22Rv1 (cell line): ENCODE data around the gene CDKN1B.

Experiments used
- ZFX ChIP-seq: fragments of 450-650 bp; IDR thresholded peaks from 2 replicates; pipeline ENCODE4 v1.6.1; 2017; ENCODE audit warnings: antibody characterized with exemption, borderline replicate concordance
- TF ChIP-seq, protein P1 (sequence below): fragments of 450-650 bp; IDR thresholded peaks from 2 replicates; pipeline ENCODE4 v1.5.1; 2017; ENCODE audit warnings: mild to moderate bottlenecking

DNA sequence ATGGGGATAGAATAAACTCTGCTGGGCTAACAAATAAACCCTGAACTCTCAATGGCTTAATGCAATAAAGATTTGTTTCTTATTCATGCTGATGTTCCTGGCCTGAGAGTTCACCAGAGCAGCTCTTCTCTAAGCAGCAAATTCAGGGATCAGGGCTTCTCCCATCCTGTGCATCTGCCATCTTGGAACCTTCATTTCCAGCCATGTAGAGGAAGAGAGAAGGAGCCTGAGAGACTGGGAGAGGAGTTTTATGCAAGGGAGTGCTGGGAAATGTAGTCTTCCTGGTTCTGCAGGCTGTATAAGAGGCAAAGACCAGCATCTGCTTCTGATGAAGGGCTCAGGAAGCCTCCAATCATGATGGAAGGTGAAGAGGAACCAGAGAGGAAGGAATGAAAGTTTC lies 47.7 kb downstream of the CDKN1B start:
- TF ChIP-seq, protein P1, sequence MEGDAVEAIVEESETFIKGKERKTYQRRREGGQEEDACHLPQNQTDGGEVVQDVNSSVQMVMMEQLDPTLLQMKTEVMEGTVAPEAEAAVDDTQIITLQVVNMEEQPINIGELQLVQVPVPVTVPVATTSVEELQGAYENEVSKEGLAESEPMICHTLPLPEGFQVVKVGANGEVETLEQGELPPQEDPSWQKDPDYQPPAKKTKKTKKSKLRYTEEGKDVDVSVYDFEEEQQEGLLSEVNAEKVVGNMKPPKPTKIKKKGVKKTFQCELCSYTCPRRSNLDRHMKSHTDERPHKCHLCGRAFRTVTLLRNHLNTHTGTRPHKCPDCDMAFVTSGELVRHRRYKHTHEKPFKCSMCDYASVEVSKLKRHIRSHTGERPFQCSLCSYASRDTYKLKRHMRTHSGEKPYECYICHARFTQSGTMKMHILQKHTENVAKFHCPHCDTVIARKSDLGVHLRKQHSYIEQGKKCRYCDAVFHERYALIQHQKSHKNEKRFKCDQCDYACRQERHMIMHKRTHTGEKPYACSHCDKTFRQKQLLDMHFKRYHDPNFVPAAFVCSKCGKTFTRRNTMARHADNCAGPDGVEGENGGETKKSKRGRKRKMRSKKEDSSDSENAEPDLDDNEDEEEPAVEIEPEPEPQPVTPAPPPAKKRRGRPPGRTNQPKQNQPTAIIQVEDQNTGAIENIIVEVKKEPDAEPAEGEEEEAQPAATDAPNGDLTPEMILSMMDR: no peak
- TF ChIP-seq ZFX: no peak
